PC-9 (cell line): ENCODE results near the gene RPTOR.

Experiments used
- CTCF ChIP-seq: fragments of 200-600 bp; sonication (generic); conservative IDR thresholded peaks from 2 replicates; pipeline ENCODE4 v1.6.1; 2017; ENCODE audit warnings: mixed run types, antibody characterized with exemption, mild to moderate bottlenecking, moderate library complexity
- EZH2 ChIP-seq: fragments of 200-600 bp; sonication (generic); IDR thresholded peaks from 2 replicates; pipeline ENCODE4 v1.8.0; 2017; ENCODE audit warnings: antibody characterized with exemption, low read depth

GRCh38 chr17:80529104-80529903, 15.3 kb upstream of the RPTOR start:
- TF ChIP-seq CTCF (no peak), EZH2 (no peak)
